Measurements from ENCODE around the gene PLS1. TPM values are rescaled to one million over a fixed set of nuclear protein-coding genes. Genes with fewer than 3 reads are reported as not detected.

Gene PLS1
- total RNA-seq, 3 donors from 2014 or later (not counting 1 experiment from before 2014, with no cell fraction given) = 1.2 to 2.6 (median 1.6) TPM

DNA sequence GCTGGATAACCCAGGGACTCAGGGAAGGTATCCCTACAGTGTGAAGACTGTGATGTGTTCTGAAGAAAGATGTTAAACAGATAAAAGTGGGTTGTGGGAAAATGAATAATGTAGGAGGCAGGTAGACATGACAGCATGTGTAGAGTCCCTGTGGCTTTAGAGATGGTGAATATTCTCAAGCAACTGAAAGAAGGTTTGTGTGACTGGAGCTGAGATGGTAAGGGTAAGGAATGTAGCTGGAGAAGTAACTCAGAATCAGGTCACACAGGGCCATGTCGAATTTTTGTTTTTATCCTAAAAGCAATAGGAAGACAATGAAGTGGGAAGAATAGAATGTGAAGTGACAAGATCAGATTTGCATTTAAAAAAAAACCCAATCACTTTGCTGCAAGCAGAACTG lies 73.9 kb downstream of the PLS1 start:
- 55% methylated on average over 1 of the region's 1 CpG for WGBS (ENCODE audit: insufficient coverage)
- Mint-ChIP-seq H3K36me3 (no peaks in the 10 kb centered on the region), H3K9me3 (no peaks in the 10 kb centered on the region), H3K4me1 (no peaks in the 10 kb centered on the region), H3K4me3 (no peak overlapping the region), H3K27me3 (ENCODE audit: low read depth in 2 of 2) (no peaks in the 10 kb centered on the region), H3K27ac (no peak overlapping the region)
- Histone ChIP-seq H3K27me3 (ENCODE audit: control insufficient read depth, insufficient read depth, low read length) (no peaks in the 10 kb centered on the region), H3K27ac (ENCODE audit: low read length) (no peak overlapping the region), H3K4me3 (ENCODE audit: low read length) (no peak overlapping the region), H3K4me1 (ENCODE audit: control insufficient read depth, insufficient read depth, low read length) (no peaks in the 10 kb centered on the region), H3K9me3 (ENCODE audit: control insufficient read depth, insufficient read depth, low read length) (no peaks in the 10 kb centered on the region), H3K36me3 (ENCODE audit: control insufficient read depth, insufficient read depth, low read length) (no peaks in the 10 kb centered on the region)
- ATAC-seq = no peak
- DNase-seq = no peak
- TF ChIP-seq, protein P1, sequence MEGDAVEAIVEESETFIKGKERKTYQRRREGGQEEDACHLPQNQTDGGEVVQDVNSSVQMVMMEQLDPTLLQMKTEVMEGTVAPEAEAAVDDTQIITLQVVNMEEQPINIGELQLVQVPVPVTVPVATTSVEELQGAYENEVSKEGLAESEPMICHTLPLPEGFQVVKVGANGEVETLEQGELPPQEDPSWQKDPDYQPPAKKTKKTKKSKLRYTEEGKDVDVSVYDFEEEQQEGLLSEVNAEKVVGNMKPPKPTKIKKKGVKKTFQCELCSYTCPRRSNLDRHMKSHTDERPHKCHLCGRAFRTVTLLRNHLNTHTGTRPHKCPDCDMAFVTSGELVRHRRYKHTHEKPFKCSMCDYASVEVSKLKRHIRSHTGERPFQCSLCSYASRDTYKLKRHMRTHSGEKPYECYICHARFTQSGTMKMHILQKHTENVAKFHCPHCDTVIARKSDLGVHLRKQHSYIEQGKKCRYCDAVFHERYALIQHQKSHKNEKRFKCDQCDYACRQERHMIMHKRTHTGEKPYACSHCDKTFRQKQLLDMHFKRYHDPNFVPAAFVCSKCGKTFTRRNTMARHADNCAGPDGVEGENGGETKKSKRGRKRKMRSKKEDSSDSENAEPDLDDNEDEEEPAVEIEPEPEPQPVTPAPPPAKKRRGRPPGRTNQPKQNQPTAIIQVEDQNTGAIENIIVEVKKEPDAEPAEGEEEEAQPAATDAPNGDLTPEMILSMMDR (IDR thresholded peaks at IDR 0.05) = no peak
- intact Hi-C loops (cut with micrococcal nuclease) = no loop called here

DNA sequence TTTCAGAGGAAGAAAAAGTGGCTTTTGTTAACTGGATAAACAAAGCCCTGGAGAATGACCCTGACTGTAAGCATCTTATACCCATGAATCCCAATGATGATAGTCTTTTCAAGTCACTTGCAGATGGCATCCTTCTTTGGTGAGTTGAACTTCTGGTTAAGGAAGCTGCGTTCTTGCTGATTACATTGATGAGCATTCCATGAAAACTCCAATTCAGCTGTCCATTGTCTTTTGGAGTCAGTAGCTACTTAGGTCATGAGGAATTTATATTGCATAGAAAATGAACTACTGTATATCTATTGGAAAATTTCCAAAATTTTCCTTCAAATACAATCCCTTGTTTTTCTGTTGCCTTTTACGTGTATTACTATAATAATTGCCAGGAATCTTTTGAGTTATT lies 80.0 kb downstream of the PLS1 start:
- Histone ChIP-seq H3K4me1 (ENCODE audit: control insufficient read depth, insufficient read depth, low read length) (no peaks in the 10 kb centered on the region), H3K27me3 (ENCODE audit: control insufficient read depth, insufficient read depth, low read length) (no peaks in the 10 kb centered on the region), H3K27ac (ENCODE audit: low read length) (no peak overlapping the region), H3K9me3 (ENCODE audit: control insufficient read depth, insufficient read depth, low read length) (no peaks in the 10 kb centered on the region), H3K4me3 (ENCODE audit: low read length) (no peak overlapping the region), H3K36me3 (ENCODE audit: control insufficient read depth, insufficient read depth, low read length) (no peaks in the 10 kb centered on the region)
- Mint-ChIP-seq H3K27ac (no peak overlapping the region), H3K27me3 (ENCODE audit: low read depth in 2 of 2) (no peaks in the 10 kb centered on the region), H3K4me3 (no peak overlapping the region), H3K4me1 (no peaks in the 10 kb centered on the region), H3K36me3 (no peaks in the 10 kb centered on the region), H3K9me3 (no peaks in the 10 kb centered on the region)
- intact Hi-C loops (cut with micrococcal nuclease) = no loop called here
- ATAC-seq (no peak), DNase-seq (no peak)
- TF ChIP-seq, protein P1 (IDR thresholded peaks at IDR 0.05) = no peak
- WGBS (ENCODE audit: insufficient coverage) = 80% methylated on average over 1 of the region's 2 CpGs

DNA sequence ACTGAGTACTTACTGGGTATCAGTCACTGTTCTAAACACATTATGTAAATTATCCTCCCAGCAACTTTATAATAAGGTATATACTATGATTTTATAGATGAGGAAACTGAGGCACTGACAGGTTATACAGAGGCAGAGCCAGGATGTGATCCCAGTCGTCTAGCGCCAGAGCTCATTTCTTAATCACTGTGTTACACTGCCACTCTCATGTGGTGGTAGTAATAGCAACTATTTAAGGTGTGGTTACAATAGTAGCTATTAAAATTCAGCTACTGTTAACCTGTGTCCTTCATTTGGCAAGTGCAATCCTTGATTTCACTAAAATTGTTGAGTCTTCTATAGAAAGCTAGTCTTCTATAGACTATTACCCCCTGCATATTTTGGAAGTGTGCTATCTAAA lies 84.5 kb downstream of the PLS1 start:
- Mint-ChIP-seq H3K4me3 (no peak overlapping the region), H3K9me3 (no peaks in the 10 kb centered on the region), H3K36me3 (no peaks in the 10 kb centered on the region), H3K27me3 (ENCODE audit: low read depth in 2 of 2) (no peaks in the 10 kb centered on the region), H3K4me1 (no peaks in the 10 kb centered on the region), H3K27ac (no peak overlapping the region)
- no peak overlapping the region for H3K4me3 ChIP-seq (ENCODE audit: low read length)
- H3K36me3 ChIP-seq (ENCODE audit: control insufficient read depth, insufficient read depth, low read length) = no peaks in the 10 kb centered on the region
- no peaks in the 10 kb centered on the region for H3K4me1 ChIP-seq (ENCODE audit: control insufficient read depth, insufficient read depth, low read length)
- no peak for ATAC-seq
- WGBS (ENCODE audit: insufficient coverage) = 82% methylated on average over 2 of the region's 2 CpGs
- no peaks in the 10 kb centered on the region for H3K27me3 ChIP-seq (ENCODE audit: control insufficient read depth, insufficient read depth, low read length)
- TF ChIP-seq, protein P1 (IDR thresholded peaks at IDR 0.05) = no peak
- H3K27ac ChIP-seq (ENCODE audit: low read length) = no peak overlapping the region
- intact Hi-C loops (cut with micrococcal nuclease) = no loop called here
- H3K9me3 ChIP-seq (ENCODE audit: control insufficient read depth, insufficient read depth, low read length) = no peaks in the 10 kb centered on the region
- DNase-seq = no peak

DNA sequence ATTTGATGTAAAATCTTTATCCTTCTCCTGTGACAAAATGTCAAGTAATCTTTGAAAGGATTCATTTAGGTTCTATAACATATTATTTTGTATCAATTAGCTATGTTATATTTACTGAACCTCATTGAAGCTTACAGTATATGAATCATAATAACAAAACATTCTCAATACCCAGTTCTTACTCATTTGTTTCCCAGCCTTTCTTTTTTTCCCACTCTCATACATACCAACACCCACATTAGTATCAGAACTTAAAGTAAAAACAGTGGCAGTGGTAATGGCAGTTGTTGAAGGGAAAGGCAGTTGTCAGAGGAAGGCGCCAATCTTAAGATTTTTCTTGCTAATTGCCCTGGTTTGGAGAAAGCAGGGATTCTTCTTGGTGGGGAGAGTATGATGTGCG lies 94.4 kb downstream of the PLS1 start:
- intact Hi-C loops (cut with micrococcal nuclease) = no loop called here
- TF ChIP-seq, protein P1 (IDR thresholded peaks at IDR 0.05) = no peak
- DNase-seq (no peak), ATAC-seq (no peak)
- Mint-ChIP-seq H3K4me3 (no peak overlapping the region), H3K36me3 (no peaks in the 10 kb centered on the region), H3K9me3 (no peaks in the 10 kb centered on the region), H3K4me1 (no peaks in the 10 kb centered on the region), H3K27ac (no peak overlapping the region), H3K27me3 (ENCODE audit: low read depth in 2 of 2) (no peaks in the 10 kb centered on the region)
- Histone ChIP-seq H3K36me3 (ENCODE audit: control insufficient read depth, insufficient read depth, low read length) (no peaks in the 10 kb centered on the region), H3K27me3 (ENCODE audit: control insufficient read depth, insufficient read depth, low read length) (no peaks in the 10 kb centered on the region), H3K9me3 (ENCODE audit: control insufficient read depth, insufficient read depth, low read length) (no peaks in the 10 kb centered on the region), H3K4me3 (ENCODE audit: low read length) (no peak overlapping the region), H3K4me1 (ENCODE audit: control insufficient read depth, insufficient read depth, low read length) (no peaks in the 10 kb centered on the region), H3K27ac (ENCODE audit: low read length) (no peak overlapping the region)
- WGBS (ENCODE audit: insufficient coverage) = 86% methylated on average over 1 of the region's 2 CpGs
